CD4-positive, alpha-beta T cell treated with Interleukin-15 for 4 hours (primary cell): ENCODE results near the gene MC2R.
"Not testable (repeated sequence)": the region's sequence is repeated elsewhere in the genome, so short reads cannot be mapped to it uniquely, and the experiment has no call there.

Experiments
- DNase-seq: peaks from one replicate; pipeline ENCODE4 v3.0.0-alpha.2; 2020; ENCODE audit warnings: low spot score

Gene MC2R

DNA sequence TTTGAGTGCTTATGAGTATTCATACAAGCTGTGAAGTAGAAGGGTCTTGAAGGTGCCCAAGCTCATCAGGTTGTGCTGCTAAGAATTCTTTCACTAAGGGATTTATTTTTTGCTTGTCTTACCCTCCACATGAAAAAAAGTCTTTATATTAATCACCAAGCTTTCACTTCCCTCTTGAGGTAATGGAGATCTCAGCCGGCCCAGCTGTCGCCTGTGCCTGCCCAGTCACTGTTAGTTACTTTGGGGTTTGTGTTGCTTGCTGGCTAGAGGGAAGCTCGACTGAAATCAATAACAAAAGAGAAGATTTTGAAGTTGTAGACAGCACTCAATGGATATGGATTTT, 21.9 kb downstream of the MC2R start:
- no peak for DNase-seq

DNA sequence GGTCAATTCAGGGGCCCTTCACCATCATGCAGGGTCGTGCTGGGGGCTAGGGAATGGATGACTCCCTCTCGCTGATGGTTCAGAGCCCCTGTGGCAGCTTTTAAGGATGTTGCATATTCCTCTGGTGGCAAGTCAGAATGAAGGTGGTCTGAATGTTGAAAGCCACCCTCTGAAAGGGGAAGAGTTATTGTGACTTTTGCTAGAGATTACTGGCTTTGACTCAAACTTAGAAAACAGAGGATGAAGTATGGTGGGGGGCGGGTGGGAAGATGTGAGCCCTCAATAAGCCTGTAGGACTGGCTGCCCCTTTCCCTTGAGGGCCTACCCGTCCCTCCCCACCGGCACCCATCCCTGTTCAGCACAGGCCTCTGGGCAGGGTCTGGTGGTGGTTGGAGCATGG, 23.2 kb downstream of the MC2R start:
- DNase-seq, result no peak

DNA sequence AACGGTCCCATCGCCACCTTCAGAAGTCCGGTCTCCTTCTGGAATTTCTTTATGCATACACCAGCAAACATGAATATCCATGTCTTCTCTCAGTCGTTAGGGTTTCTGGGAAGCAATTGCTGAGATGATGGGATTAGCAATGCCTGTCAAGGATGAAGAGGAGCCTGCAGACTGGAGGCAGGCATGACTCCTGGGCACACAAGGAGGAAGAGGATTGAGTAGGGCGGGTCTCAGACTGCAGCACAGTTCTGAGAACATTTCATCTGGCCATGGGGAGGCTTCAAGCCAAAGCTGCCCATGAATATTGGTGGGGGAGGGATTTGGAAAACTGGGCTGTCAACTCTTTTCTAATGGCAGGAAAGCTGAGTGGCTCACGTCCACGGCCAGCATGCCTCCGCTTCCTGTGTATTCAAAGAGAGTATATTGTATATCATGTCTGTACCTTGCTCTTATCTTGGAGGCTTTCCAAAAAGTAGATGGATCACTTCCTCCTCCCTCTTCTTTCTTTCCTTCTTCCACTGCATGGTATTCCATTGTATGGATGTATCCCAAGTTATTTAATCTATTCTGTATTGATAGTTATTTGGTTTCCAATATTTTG, 24.5 kb downstream of the MC2R start:
- DNase-seq, result no peak

DNA sequence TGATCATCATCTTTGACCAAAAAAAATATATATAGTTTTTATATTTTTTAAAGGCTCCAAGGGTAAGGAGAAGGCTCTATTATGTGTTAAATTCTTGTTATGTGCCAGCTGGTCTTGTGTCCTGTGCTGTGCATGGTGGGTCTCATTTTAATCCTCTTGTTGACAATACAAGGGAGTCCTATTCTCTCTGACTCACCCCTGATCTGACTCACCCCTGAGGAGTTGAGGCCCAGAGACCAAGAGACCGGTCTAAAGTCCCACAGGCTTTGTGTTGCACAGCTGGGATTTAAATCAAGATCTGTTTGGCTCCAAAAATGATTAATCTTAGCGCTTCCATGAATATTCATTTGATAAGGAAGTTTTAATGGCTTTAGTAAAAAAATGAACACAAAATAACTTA, 25.7 kb downstream of the MC2R start:
- DNase-seq, result no peak

DNA sequence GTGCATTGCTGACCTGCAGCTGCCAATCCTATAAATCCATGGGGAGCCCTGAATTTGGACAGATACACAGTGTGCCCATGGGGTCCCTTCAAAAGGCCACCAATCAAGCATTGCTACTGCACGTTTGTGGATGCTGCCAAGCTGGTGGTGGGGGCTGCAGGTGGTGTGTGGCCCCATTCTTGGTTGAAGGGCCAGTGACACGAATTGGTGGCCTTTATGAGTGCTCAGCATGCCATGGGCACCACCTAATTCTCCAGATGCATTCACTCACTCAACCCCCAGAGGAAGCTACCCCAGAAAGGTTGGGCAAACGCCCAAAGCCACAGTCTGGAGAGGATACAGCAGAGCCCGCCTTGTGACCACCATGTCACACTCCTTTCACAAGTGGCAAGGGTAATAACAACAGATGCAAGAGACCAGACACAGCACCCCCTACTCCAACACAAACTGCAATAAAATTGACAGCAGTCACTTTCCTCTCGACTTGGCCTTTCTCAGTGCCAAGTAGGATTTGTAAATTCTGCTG, 27.1 kb downstream of the MC2R start:
- no peak for DNase-seq

DNA sequence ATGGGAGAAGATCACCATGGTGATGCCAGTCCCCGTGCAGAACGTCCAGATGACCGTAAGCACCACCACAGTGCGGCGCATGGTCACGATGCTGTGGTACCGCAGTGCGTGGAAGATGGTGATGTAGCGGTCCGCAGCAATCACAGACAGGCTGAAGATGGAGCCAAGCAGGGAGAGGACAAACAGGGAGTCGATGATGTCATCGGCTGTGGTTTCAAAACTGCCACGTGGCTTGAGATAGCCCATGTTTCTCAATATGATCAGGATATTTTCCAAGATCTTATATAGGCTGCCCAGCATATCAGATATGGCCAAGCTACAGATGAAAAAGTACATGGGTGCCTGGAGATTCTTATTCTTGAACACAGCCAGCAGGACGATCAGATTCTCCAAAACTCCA, 30.3 kb downstream of the MC2R start:
- DNase-seq, result no peak

DNA sequence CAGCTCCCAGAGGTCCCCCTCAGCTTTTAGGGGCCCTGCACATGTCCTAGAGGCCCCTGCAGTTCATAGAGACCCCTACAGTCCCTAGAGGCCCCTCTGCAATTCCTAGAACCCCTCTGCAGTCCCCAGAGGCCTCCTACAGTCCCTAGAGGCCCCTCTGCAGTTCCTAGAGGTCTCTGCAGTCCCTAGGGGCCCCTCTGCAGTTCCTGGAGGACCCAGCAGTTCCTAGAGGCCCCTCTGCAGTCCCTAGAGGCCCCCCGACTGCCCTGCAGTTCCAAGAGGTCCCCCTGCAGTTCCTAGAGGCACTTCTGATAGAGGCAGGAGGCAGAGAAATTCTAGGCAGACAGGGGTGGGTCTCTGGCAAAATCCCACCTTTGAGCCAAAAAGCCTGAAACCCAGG, 35.4 kb downstream of the MC2R start:
- DNase-seq, result no peak

DNA sequence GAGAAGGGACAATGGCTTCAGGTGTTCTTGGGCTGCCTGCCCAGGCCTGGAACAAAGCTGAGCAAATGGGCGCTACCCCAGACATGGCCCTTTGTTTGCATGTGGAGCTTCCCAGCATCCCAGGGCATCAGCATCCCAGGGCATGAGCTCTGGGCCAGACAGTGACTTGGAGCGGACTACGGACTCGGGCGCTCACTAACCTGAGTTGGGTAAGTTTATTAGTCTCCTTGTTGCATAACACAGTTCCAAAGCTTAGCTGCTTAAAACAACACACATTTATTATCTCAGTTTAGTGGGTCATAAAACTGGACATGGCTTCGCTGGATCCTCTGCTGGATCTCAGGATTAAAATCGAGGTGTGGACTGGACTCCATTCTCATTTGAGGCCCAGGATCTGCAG, 35.8 kb downstream of the MC2R start:
- no peak for DNase-seq

DNA sequence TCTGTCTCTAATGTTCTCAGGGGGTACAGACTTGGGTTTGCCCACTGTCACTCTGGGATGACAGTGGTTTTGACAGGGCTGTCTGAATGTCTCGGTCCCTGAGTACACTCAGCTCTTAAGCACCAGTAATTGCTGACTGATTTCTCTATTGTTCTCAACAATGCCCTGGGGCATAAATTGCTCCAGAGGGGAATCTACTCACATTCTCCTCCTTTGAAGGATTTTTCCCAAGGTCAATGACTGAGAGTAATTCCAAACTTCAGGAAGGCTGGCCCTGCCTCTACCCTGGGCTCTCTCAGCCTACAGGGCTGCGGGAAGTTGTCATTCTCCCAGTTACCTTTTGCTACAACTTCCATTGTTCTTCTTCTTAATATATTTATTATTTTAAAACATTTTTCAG, 36.5 kb downstream of the MC2R start:
- DNase-seq, result no peak

DNA sequence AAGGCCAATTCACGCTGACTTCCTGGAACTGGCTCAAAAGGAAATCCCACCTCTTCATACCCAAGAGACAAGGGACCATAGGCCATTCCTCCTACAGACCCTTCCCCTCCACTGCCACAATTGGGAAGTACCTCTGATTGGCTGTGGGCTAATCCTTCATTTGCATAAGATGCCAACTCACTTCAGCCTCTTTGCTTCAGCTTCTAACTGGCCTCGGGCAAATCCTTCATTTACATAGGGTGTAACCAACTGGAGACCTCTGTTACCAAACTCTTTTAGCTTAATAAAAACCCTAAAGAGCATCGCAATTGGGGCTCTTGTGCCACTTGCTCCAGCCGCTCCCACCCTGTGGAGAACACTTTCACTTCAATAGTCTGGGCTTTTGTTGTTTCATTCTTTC, 38.2 kb downstream of the MC2R start:
- DNase-seq, result no peak

DNA sequence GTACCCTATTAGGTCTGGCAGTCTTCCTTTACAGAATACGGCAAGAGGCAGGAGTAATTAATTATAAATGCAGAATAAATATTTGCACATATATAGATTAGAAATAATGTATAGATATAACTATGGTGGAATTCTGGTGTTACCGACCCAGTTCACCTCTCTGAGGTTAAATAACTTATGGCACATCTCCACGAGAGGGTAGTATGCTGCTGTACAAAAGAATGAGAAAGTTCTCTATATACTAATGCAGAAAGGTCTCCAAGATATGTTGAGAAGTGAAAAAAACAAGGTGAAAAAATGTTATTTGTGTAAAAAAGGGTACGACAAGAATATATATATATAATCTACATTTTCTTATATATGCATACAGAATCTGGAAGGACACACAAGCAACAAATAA, 40.8 kb downstream of the MC2R start:
- no peak for DNase-seq

DNA sequence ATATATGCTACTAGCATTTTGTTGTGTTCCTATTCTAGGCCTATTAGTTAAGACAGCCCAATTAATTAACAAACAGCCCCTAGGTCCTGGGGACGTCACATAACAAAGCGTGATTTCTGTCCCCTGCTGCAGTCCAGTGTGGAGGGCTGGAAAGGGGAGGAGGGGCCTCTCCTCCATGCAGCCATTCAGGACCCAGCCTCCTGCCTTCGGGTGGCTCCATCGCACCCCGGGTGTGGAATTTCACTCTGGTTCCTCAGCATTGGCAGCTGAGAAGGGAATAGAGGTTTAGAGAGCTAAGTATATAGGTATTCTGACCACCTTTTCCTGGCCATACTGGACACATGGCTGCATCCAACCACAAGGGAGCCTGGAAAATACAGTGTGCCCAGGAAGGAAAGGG, 42.4 kb downstream of the MC2R start:
- no peak for DNase-seq

DNA sequence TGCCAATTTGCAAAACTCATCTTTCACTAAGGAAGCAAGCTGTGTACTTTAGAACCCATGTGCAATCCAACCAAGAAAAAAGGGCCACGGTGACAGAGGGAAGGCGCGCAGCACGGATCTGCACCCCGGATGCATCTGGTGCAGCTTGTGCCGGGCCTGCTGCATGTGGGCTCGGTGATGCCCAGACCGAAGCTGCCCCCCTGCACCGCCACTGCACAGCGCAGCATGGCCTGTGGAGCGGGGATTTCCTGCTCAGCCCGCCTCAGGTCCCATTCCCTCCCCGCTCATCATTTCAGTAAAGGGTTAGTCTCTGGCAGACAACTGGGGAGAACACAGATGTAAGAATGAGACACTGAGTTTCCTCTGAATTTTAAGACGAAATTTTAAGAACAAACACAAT, 43.0 kb downstream of the MC2R start:
- no peak for DNase-seq

DNA sequence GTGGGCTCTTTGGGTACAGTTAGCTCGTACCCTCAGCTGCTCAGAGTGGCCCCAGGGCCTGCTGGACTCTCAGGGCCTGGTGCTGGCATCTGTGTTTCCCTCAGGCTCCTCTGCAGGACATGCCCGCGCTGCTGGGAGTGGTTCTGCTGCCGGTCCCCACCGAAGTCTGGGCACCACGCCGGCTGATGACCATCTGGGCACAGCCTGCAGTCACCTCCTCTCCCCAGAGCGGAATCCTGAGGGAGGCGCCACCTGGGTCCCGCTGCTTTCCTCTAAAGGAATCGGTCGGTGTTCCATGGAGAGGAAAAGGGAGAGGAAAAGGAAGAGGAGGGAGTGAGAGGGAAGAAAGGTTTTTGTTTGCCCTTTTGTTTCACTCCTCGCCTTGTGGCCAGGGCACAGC, 43.6 kb downstream of the MC2R start:
- no peak for DNase-seq

DNA sequence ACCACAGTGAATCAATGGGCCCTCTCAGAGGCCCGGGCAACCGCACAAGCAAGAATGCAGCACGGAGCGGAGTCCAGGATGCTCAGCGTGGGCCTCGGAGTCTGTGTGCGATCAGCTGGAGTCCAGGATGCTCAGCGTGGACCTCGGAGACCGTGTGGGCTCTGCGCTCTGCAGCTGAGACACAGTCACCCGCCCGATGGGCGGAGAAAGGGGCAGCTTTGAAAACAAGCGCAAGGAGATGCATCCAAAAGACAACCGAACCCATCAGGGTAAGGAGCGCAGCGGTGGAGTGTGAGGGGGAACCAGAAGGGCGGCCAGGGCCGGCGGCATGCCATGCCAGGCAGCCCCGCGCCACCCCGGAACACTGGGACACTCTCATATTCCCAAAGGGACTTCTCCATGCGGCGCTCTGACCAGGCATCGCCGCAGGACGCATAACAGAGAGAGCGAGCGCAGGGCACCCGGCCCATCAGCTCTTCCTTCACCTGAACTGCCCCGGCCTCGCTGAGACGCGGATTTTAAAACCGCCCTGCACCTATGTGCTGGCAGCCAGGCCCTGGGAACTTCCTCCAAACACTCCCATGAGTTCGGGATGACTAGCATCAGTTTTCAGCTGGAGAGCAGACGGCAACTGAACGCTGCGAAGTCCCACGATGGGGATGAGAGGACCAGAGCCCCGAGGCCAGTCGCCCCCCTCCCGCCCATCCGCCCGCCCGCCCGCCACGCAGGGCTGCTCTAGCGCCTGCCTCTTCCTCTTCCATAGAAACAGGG, 46.6 kb downstream of the MC2R start:
- DNase-seq, result no peak

DNA sequence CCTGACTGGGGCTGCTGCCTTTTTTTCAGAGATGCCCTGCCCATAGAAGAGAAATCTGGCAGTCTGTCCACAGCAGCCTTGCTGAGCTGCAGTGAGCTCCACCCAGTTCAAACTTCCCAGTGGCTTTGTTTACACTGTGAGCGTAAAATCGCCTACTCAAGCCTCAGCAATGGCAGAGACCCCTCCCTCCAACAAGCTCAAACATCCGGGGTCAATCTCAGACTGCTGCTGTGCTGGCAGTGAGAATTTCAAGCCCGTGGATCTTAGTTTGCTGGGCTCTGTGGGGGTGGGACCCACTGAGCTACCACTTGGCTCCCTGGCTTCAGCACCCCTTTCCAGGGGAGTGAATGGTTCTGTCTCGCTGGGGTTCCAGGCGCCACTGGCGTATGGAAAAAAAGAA, 52.4 kb downstream of the MC2R start:
- not testable (repeated sequence) for DNase-seq

DNA sequence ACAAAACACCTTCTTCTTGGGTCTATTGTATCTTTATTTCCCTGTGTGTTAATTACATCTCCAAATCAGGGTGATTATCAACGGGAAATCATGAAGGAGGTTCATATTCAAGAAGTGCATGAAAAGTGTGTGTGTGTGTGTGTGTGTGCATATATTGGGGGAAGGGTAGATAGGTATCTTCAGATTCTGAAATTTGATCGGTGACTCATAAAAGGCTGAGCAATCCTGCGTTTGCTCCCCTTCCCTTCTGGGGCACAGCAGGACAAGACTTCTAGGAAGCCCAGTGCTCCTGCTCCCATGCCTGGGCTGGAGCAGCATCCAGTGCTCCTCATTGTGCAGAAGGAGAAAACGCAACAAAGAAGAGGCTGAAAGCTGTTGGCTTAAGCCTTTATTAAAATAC, 65.5 kb downstream of the MC2R start:
- DNase-seq, result no peak

DNA sequence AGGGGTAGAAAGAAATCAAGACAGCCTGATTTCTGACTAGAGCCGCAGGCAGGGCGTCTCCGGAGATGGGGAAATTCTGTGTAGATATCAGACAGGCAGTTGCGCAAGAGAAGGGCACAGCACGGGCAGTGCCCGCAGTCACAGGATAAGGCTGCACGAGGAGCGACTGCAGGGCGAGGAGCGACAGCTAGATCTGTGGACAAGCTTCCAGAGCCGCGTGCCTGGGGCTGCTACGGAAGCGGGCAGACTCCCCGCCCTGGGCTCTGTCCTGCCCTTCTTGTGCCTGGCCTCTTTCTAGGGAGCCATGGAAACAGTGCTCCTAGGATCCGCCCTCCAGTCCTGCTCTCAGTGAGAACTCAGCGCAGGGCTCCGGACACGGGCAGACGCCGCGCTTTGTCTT, 78.8 kb downstream of the MC2R start:
- DNase-seq, result no peak

DNA sequence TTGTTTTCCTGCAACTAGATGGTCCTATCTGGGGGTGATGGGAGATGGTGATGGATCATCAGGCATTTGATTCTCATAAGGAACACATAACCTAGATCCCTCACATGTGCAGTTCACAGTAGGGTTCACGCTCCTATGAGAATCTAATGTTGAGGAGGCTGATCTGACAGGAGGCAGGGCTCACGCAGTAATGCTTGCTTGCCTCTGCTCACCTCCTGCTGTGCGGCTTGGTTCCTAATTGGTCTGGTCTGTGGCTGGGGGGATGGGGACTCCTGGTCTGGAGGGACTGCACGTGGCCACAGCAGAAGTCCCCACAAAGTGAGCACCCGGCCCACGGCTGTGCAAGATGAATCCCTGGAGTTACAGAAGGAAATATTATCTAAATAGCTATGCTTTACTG, 80.1 kb downstream of the MC2R start:
- no peak for DNase-seq

DNA sequence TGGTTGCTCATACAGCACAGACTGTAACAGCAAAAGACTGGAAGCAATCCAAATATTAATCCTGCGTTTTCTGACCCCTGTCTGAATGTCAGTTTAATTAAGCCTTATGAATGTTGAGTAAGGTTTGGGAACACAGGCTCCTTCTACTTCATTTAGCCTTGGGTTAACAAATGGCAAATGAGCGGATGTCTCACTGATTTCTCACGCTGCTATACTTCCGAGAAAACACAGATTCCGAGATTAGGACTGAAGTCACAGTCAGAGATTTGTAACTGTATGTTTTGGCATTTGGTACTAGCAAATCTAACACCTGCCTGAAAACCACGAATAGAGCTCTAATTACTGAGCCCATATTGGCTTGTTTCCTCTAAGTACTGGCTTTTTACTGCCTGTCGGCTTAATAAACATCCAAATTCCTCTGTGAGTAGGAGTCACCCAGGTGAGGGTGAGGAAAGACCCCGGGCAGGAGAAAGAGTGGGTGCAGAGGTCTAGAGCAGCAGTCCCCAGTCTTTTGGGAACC, 80.8 kb downstream of the MC2R start:
- no peak for DNase-seq
